ENCODE results near the gene TMEM253. TPM values are rescaled to one million over a fixed set of nuclear protein-coding genes. Genes with fewer than 3 reads are reported as not detected.

Gene TMEM253
- 0.33 TPM in 1 of 2 replicates, not detected in the other for total RNA-seq

DNA sequence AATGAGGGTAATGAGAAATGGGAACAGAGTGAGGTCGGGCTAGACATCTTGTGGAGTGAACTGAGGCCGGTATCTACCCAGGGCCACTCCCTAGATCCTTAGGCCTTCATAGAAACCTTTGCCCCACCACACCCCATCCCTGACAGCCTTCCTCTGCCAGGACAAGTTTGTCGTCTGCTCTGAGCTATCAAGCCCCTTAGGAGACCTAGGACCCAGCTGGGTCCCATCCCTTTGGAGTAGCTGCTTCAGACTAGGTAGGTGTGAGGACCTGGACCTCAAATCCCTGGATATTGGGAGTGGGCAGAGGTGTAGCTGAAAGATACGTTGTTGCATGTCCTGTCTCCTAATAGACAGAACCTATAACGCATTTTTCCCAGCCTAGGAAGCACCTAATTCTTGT is at the start of gene TMEM253:
TMEM253 (plus strand) TSS at position 136 of the 400 bp plus-strand sequence. CDS start 278 bp downstream, outside the sequence.

DNA sequence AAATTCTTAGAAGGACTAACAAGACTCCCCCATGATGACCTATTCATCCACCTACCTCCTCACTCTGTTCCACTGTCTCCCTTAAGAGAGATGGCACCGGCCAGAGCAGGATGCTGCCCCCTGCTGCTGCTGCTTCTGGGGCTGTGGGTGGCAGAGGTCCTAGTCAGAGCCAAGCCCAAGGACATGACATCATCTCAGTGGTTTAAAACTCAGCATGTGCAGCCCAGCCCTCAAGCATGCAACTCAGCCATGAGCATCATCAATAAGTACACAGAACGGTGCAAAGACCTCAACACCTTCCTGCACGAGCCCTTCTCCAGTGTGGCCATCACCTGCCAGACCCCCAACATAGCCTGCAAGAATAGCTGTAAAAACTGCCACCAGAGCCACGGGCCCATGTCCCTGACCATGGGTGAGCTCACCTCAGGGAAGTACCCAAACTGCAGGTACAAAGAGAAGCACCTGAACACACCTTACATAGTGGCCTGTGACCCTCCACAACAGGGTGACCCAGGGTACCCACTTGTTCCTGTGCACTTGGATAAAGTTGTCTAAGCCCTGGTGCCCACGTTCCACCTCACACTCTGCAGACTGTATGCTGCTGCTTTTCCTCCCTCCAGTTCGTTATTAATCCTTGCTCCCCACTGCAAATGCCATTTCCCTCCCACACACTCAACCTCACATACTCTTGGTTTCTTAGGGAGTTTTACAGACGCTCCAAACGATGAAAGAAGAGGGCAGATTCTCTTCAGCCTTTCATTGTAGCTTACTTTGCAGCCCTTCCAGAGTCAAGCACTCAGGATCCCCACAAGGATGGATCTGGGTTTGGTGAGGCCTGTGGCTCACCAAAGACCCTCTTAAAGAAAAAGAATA is 42.8 kb upstream of the TMEM253 start, which contains the start of gene RNASE8:
RNASE8 (plus strand) TSS at position 20 of the 873 bp plus-strand sequence; CDS start at position 91, 71 bp downstream.

GRCh38 chr14:21070083-21070609 is 30.7 kb upstream of the TMEM253 start, which contains the start of gene ARHGEF40:
Gene ARHGEF40 (plus strand): TSS chr14:21070304. CDS start chr14:21070397, 93 bp downstream.

DNA sequence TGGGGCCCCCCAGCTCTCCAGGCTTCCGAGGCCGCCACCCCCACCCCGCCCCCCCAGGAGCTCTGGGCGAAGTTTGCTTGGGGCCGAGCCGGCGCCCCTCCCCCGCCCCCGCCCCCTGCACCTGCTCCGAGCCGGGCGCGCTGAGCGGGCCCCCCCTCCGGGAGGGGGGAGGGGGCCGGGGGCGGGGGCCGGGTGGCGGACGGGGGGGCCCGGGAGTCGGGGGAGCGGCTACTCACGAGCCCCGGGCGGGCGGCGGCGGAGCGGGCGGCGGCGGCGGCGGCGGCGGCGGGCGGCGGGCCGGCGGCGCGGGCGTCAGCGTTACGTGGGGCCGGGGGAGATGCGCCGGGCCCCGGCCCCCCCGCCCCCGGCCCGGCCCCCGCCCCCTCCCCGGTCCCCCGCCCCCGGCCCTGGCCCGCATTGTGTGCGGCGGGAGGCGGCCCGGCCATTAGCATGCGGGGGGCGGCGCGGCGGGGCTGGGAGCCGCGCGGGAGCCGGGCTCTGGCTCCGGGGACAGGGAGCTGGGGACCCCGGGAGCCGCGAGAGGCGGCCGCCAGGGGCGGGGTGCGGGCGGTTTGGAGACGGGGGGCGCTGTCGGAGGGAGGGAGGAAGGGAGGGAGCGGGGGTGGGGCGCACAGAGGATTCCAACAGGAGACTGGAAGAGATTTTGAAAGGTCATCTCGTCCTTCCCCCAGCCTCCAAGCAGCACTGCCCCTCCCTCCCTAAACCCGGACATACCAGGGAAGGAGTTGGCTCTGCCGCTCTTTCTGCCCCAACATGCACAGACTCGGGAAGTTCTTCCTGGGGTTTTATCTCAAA is 2.6 kb upstream of the TMEM253 start, which contains the start of gene ZNF219:
ZNF219 (minus strand) TSS at position 580 of the 816 bp plus-strand sequence. CDS start 5,064 bp downstream, outside the sequence.

Small RNA genes within 50 kb of the gene (small RNA-seq; reads per million reads assigned to genes)
- not detected for gene RNU6-252P

Other genes with a start within 250 kb of the TMEM253 start
- gene RNASE3, start 209.7 kb upstream of the TMEM253 start, total RNA-seq: not detected in 2 replicates
- gene RNASE2, start 145.6 kb upstream of the TMEM253 start, total RNA-seq: not detected in 2 replicates
- gene METTL17, start 111.1 kb upstream of the TMEM253 start, total RNA-seq: 65.2 and 66.5 TPM in 2 replicates
- 1.4 and 3.9 TPM in 2 replicates for gene SLC39A2, start 101.8 kb upstream of the TMEM253 start, total RNA-seq
- 8.5 and 98.9 TPM in 2 replicates for gene NDRG2, start 76.0 kb upstream of the TMEM253 start, total RNA-seq
- not detected in 2 replicates for gene TPPP2, start 70.8 kb upstream of the TMEM253 start, total RNA-seq
- gene RNASE13, start 66.3 kb upstream of the TMEM253 start, total RNA-seq: not detected in 2 replicates
- not detected in 2 replicates for gene RNASE7, start 58.7 kb upstream of the TMEM253 start, total RNA-seq
- gene RNASE8, start 43.2 kb upstream of the TMEM253 start, total RNA-seq: not detected in 2 replicates
- gene ARHGEF40, start 30.8 kb upstream of the TMEM253 start, total RNA-seq: 47.2 and 59.7 TPM in 2 replicates
- 4.8 and 8.6 TPM in 2 replicates for gene ZNF219, start 2.4 kb upstream of the TMEM253 start, total RNA-seq
- gene OR5AU1, start 55.0 kb downstream of the TMEM253 start, total RNA-seq: not detected in 2 replicates
- 435 and 934 TPM in 2 replicates for gene HNRNPC, start 168.4 kb downstream of the TMEM253 start, total RNA-seq
- gene RPGRIP1, start 179.0 kb downstream of the TMEM253 start, total RNA-seq: not detected in 2 replicates

Data from placental epithelial cell (primary cell).